OCI-LY3 (cell line): ENCODE data around the gene TRABD2B.

Source experiments
- CTCF ChIP-seq: fragments of 200-600, 300-600 bp; sonication (generic); IDR thresholded peaks from 2 replicates; pipeline ENCODE4 v1.5.1; 2014; ENCODE audit warnings: antibody characterized with exemption, low read length, low read depth
- EZH2phosphoT487 ChIP-seq: fragments of 200-600 bp; shearing (Covaris generic); IDR thresholded peaks from 2 replicates; pipeline ENCODE4 v1.6.1; 2018; ENCODE audit warnings: antibody characterized with exemption, mixed run types, low read depth

GRCh38 chr1:47996406-47997226 is 569 bp downstream of the TRABD2B start:
- TF ChIP-seq CTCF (no peak), EZH2phosphoT487 (no peak)
